Liver (tissue), 9 donors: ENCODE measurements around the gene EDNRA. TPM values are rescaled to one million over a fixed set of nuclear protein-coding genes. Genes with fewer than 3 reads are reported as not detected.

Experiments used
- DNase-seq: peaks from one replicate; pipeline ENCODE4 v3.0.0-alpha.2; 2017; ENCODE audit warnings: low spot score
- H3K27ac ChIP-seq, 2 donors: one replicate each; pipeline ENCODE4 v1.7.0; 2013; ENCODE audit warnings: inconsistent platforms in 2 of 2, low read length in 2 of 2, control low read depth in 1 of 2, low read depth in 1 of 2, mild to moderate bottlenecking in 1 of 2
- H3K27me3 ChIP-seq, 4 donors: one replicate each; pipeline versions ENCODE4 v1.6.1 to v1.7.0; 2013; ENCODE audit warnings: low read length in 3 of 4, inconsistent platforms in 1 of 4, mild to moderate bottlenecking in 1 of 4, moderate library complexity in 1 of 4; ENCODE audit not compliant: control insufficient read depth in 4 of 4, insufficient read depth in 4 of 4
- H3K36me3 ChIP-seq, 4 donors: one replicate each; pipeline versions ENCODE4 v1.6.1 to v1.7.0; 2013; ENCODE audit warnings: low read length in 3 of 4, mild to moderate bottlenecking in 3 of 4, low read depth in 1 of 4, moderate library complexity in 1 of 4; ENCODE audit not compliant: control insufficient read depth in 4 of 4, insufficient read depth in 3 of 4
- H3K4me1 ChIP-seq, 4 donors: one replicate each; pipeline versions ENCODE4 v1.6.1 to v1.7.0; 2013; ENCODE audit warnings: low read length in 3 of 4, mild to moderate bottlenecking in 3 of 4, moderate library complexity in 1 of 4; ENCODE audit not compliant: control insufficient read depth in 4 of 4, insufficient read depth in 4 of 4
- H3K4me3 ChIP-seq, 3 donors: one replicate each; pipeline versions ENCODE4 v1.6.1 to v1.7.0; 2013; ENCODE audit warnings: low read length in 3 of 3, control low read depth in 1 of 3, low read depth in 1 of 3, mild to moderate bottlenecking in 1 of 3
- H3K9ac ChIP-seq, 2 donors: one replicate each; pipeline ENCODE4 v1.7.0; 2013; ENCODE audit warnings: low read length in 2 of 2, mild to moderate bottlenecking in 2 of 2, moderate library complexity in 2 of 2, control low read depth in 1 of 2, low read depth in 1 of 2
- H3K9me3 ChIP-seq, 4 donors: one replicate each; pipeline versions ENCODE4 v1.6.1 to v1.7.0; 2013; ENCODE audit warnings: low read length in 3 of 4; ENCODE audit not compliant: control insufficient read depth in 4 of 4
- ATF3 ChIP-seq: IDR thresholded peaks from 2 replicates; pipeline ENCODE4 v1.6.1; 2016; ENCODE audit warnings: antibody characterized with exemption
- CTCF ChIP-seq: fragments of 150-350 bp; IDR thresholded peaks from 2 replicates; pipeline ENCODE4 v1.5.1; 2017; ENCODE audit warnings: improper control_type of control experiment, low read depth, low read length; ENCODE audit not compliant: missing input control
- EGR1 ChIP-seq, 2 donors: IDR thresholded peaks; 2 replicates each; pipeline ENCODE4 v1.6.1; 2016 to 2018; ENCODE audit warnings: antibody characterized with exemption in 2 of 2, low read depth in 2 of 2
- FOXA1 ChIP-seq: IDR thresholded peaks from 2 replicates; pipeline ENCODE4 v1.6.1; 2016; ENCODE audit warnings: antibody characterized with exemption
- FOXA2 ChIP-seq: IDR thresholded peaks from 2 replicates; pipeline ENCODE4 v1.6.1; 2016; ENCODE audit warnings: antibody characterized with exemption
- GABPA ChIP-seq, 2 donors: IDR thresholded peaks in 1 of 2; conservative IDR thresholded peaks in 1 of 2; 2 replicates each; pipeline ENCODE4 v1.6.1; 2016; ENCODE audit warnings: antibody characterized with exemption in 2 of 2, mild to moderate bottlenecking in 1 of 2, moderate library complexity in 1 of 2
- HNF4A ChIP-seq, 2 donors: conservative IDR thresholded peaks; 2 replicates each; pipeline ENCODE4 v1.6.1; 2016; ENCODE audit warnings: antibody characterized with exemption in 2 of 2, mild to moderate bottlenecking in 2 of 2
- HNF4G ChIP-seq: IDR thresholded peaks from 2 replicates; pipeline ENCODE4 v1.6.1; 2016; ENCODE audit warnings: antibody characterized with exemption
- JUND ChIP-seq, 2 donors: IDR thresholded peaks; 2 replicates each; pipeline ENCODE4 v1.6.1; 2016; ENCODE audit warnings: antibody characterized with exemption in 2 of 2
- MAX ChIP-seq: IDR thresholded peaks from 2 replicates; pipeline ENCODE4 v1.6.1; 2016; ENCODE audit warnings: antibody characterized with exemption
- NR2F2 ChIP-seq: IDR thresholded peaks from 2 replicates; pipeline ENCODE4 v1.6.1; 2016; ENCODE audit warnings: antibody characterized with exemption
- RAD21 ChIP-seq, 2 donors: IDR thresholded peaks; 2 replicates each; pipeline ENCODE4 v1.6.1; 2016; ENCODE audit warnings: antibody characterized with exemption in 2 of 2, mild to moderate bottlenecking in 2 of 2
- REST ChIP-seq: IDR thresholded peaks from 2 replicates; pipeline ENCODE4 v1.6.1; 2016; ENCODE audit warnings: antibody characterized with exemption, mild to moderate bottlenecking
- RXRA ChIP-seq, 2 donors: IDR thresholded peaks; 2 replicates each; pipeline ENCODE4 v1.6.1; 2017 to 2018; ENCODE audit warnings: antibody characterized with exemption in 2 of 2, mild to moderate bottlenecking in 1 of 2
- SP1 ChIP-seq: IDR thresholded peaks from 2 replicates; pipeline ENCODE4 v1.6.1; 2018; ENCODE audit warnings: antibody characterized with exemption, mild to moderate bottlenecking
- TAF1 ChIP-seq: conservative IDR thresholded peaks from 2 replicates; pipeline ENCODE4 v1.6.1; 2016; ENCODE audit warnings: antibody characterized with exemption, mild to moderate bottlenecking
- YY1 ChIP-seq: IDR thresholded peaks from 2 replicates; pipeline ENCODE4 v1.6.1; 2016; ENCODE audit warnings: antibody characterized with exemption, mild to moderate bottlenecking
- ZBTB33 ChIP-seq: IDR thresholded peaks from 2 replicates; pipeline ENCODE4 v1.6.1; 2016; ENCODE audit warnings: antibody characterized with exemption
- WGBS: extraction: QIAGEN DNeasy Blood & Tissue Kit; methylation state at CpG from one replicate; pipeline ENCODE4 v1.1.7; 2013; 5-methylcytosine and 5-hydroxymethylcytosine counted together
- polyA plus RNA-seq, 2 donors: library from polyadenylated mRNA; stranded (reverse) in 1 of 2; unstranded in 1 of 2; fragments of 200-250 nt in 1 of 2; fragments of >200 nt in 1 of 2; fragmentation: Nextera tagmentation in 1 of 2; extraction: Ambion mirVana in 1 of 2; gene quantifications; one replicate each; pipeline versions ENCODE4 v1.2.1 to v1.2.3, GENCODE V29; 2013 to 2015
- total RNA-seq, 2 donors: library from RNA; depleted of rRNA; stranded (reverse); fragments of >200 nt; gene quantifications; one replicate each; pipeline ENCODE4 v1.2.3, GENCODE V29; 2014
- donor health status: healthy.
- donor health status: healthy.
- donor health status: healthy.
- donor health status: healthy.
- donor health status: healthy.

The EDNRA gene
- total and polyA plus RNA-seq, 4 donors: 0.71 to 6.0 (median 1.1) TPM

GRCh38 chr4:147493307-147493706 is 12.4 kb downstream of the EDNRA start:
- no peak for TF ChIP-seq EGR1 (IDR thresholded peaks at IDR 0.05; ENCODE audit: low read depth in 2 of 2)
- TF ChIP-seq FOXA1: no peak
- no peak for TF ChIP-seq GABPA (IDR thresholded peaks at IDR 0.05 in 1 of 2, conservative IDR thresholded peaks at IDR 0.05 in 1 of 2)
- TF ChIP-seq HNF4A (conservative IDR thresholded peaks at IDR 0.05): no peak
- no peak for TF ChIP-seq ATF3
- no peak for TF ChIP-seq JUND (IDR thresholded peaks at IDR 0.05)
- Histone ChIP-seq H3K27me3 (no peaks in the 10 kb centered on the region), H3K4me1 (no peaks in the 10 kb centered on the region), H3K27ac (no peak overlapping the region), H3K9me3 (no peaks in the 10 kb centered on the region), H3K9ac (no peak overlapping the region), H3K4me3 (no peak overlapping the region), H3K36me3 (no peaks in the 10 kb centered on the region)
- WGBS: 84% methylated on average over 1 of the region's 1 CpG
- no peak for DNase-seq

- no peaks in the 10 kb centered on the region for H3K27me3 ChIP-seq
- no peak overlapping the region for H3K27ac ChIP-seq
- H3K4me3 ChIP-seq: no peak overlapping the region
- 59% methylated on average over 2 of the region's 2 CpGs for WGBS
- H3K4me1 ChIP-seq: no peaks in the 10 kb centered on the region
- no peak overlapping the region for H3K9ac ChIP-seq
- TF ChIP-seq ATF3: no peak
- TF ChIP-seq NR2F2: no peak
- no peak for TF ChIP-seq RXRA (IDR thresholded peaks at IDR 0.05)
- TF ChIP-seq HNF4G: no peak
- TF ChIP-seq FOXA2: no peak
- TF ChIP-seq HNF4A (conservative IDR thresholded peaks at IDR 0.05): no peak
- no peak for TF ChIP-seq JUND (IDR thresholded peaks at IDR 0.05)
- TF ChIP-seq FOXA1: no peak
- no peak for TF ChIP-seq CTCF
- TF ChIP-seq YY1: no peak
- TF ChIP-seq MAX: no peak
- no peak for TF ChIP-seq RAD21 (IDR thresholded peaks at IDR 0.05)
- TF ChIP-seq TAF1: no peak
- TF ChIP-seq EGR1 (IDR thresholded peaks at IDR 0.05; ENCODE audit: low read depth in 2 of 2): no peak
- TF ChIP-seq SP1: no peak
- TF ChIP-seq GABPA (IDR thresholded peaks at IDR 0.05 in 1 of 2, conservative IDR thresholded peaks at IDR 0.05 in 1 of 2): no peak
- no peak for TF ChIP-seq ZBTB33
- no peak for TF ChIP-seq REST
- H3K36me3 ChIP-seq: no peaks in the 10 kb centered on the region
- H3K9me3 ChIP-seq: no peaks in the 10 kb centered on the region
- no peak for DNase-seq
Observed at GRCh38 chr4:147494301-147494700, 13.4 kb downstream of the EDNRA start.
